HepG2 (cell line): ENCODE results near the gene MCM3AP. TPM values are rescaled to one million over a fixed set of nuclear protein-coding genes. Genes with fewer than 3 reads are reported as not detected.
A peak's percentile ranks its signal among the peaks of the same experiment; 100 is the strongest.

Experiments
- AHR ChIP-seq: IDR thresholded peaks from 2 replicates; pipeline ENCODE4 v1.6.1; 2018; ENCODE audit warnings: missing genetic modification reagents, missing compliant biosample characterization
- ATRX ChIP-seq: sonication (generic); formaldehyde crosslinking; IDR thresholded peaks from 2 replicates; pipeline ENCODE4 v1.4.0; 2020; ENCODE audit warnings: missing genetic modification reagents, borderline replicate concordance
- CBX5 ChIP-seq: sonication (generic); formaldehyde crosslinking; IDR thresholded peaks from 2 replicates; pipeline ENCODE4 v1.4.0; 2020; ENCODE audit warnings: missing genetic modification reagents, borderline replicate concordance
- GATA4 ChIP-seq: sonication (generic); IDR thresholded peaks from 2 replicates; pipeline ENCODE4 v1.6.1; 2016; ENCODE audit warnings: antibody characterized with exemption, low read depth, borderline replicate concordance
- NR3C1 ChIP-seq: sonication (generic); formaldehyde crosslinking; IDR thresholded peaks from 2 replicates; pipeline ENCODE4 v1.4.0; 2020; ENCODE audit warnings: missing genetic modification reagents
- PRPF4 ChIP-seq: fragments of 200-400 bp; formaldehyde crosslinking; IDR thresholded peaks from 2 replicates; pipeline ENCODE4 v1.6.1; 2016; ENCODE audit warnings: low read length, low read depth; ENCODE audit not compliant: poor library complexity, severe bottlenecking
- SALL2 ChIP-seq: sonication (generic); formaldehyde crosslinking; IDR thresholded peaks from 2 replicates; pipeline ENCODE4 v1.8.1; 2023; ENCODE audit warnings: mild to moderate bottlenecking, missing genetic modification reagents, inconsistent platforms
- SIX4 ChIP-seq: sonication (generic); formaldehyde crosslinking; IDR thresholded peaks from 2 replicates; pipeline ENCODE4 v1.4.0; 2020; ENCODE audit warnings: missing genetic modification reagents
- TGIF2 ChIP-seq: IDR thresholded peaks from 2 replicates; pipeline ENCODE4 v1.6.1; 2016; ENCODE audit warnings: control low read depth, missing compliant biosample characterization
- ZBTB42 ChIP-seq: sonication (generic); formaldehyde crosslinking; IDR thresholded peaks from 2 replicates; pipeline ENCODE4 v1.5.0; 2020; ENCODE audit warnings: mild to moderate bottlenecking, missing genetic modification reagents
- ZNF274 ChIP-seq: sonication (generic); formaldehyde crosslinking; IDR thresholded peaks from 2 replicates; pipeline ENCODE4 v1.5.1; 2020; ENCODE audit warnings: mild to moderate bottlenecking, missing genetic modification reagents
- ZNF451 ChIP-seq: sonication (generic); formaldehyde crosslinking; IDR thresholded peaks from 2 replicates; pipeline ENCODE4 v1.5.0; 2020; ENCODE audit warnings: mild to moderate bottlenecking, missing genetic modification reagents
- ZNF747 ChIP-seq: sonication (generic); formaldehyde crosslinking; IDR thresholded peaks from 2 replicates; pipeline ENCODE4 v1.8.1; 2023; ENCODE audit warnings: missing genetic modification reagents, mild to moderate bottlenecking, borderline replicate concordance
- ZNF792 ChIP-seq: IDR thresholded peaks from 2 replicates; pipeline ENCODE4 v1.6.1; 2016
- polyA plus RNA-seq, 8 experiments: library from polyadenylated mRNA; depleted of rRNA in 3 of 8; stranded (reverse) in 7 of 8; unstranded in 1 of 8; fragments of >200 nt; fragmentation: Illumina TruSeq in 4 of 8; extraction: Trizol in 4 of 8; gene quantifications; 2 replicates each; pipeline versions ENCODE4 v1.2.1 to v1.2.3, GENCODE V29; 2011 to 2016; ENCODE audit warnings: low read depth in 4 of 8, missing spikeins in 1 of 8, mixed read lengths in 1 of 8; ENCODE audit not compliant: insufficient read depth in 1 of 8
- total RNA-seq, 5 experiments: library from RNA; depleted of rRNA; stranded (reverse); fragments of >200 nt; fragmentation: Illumina TruSeq; extraction: Trizol; gene quantifications; 2 replicates each; pipeline ENCODE4 v1.2.3, GENCODE V29; 2016; ENCODE audit warnings: low read depth in 1 of 5
- TF ChIP-seq, protein P1 (sequence below), 2 experiments: sonication (generic) in 1 of 2; formaldehyde crosslinking in 1 of 2; IDR thresholded peaks; 2 replicates each; pipeline versions ENCODE4 v1.4.0 to v1.6.1; 2016 to 2020; ENCODE audit warnings: borderline replicate concordance in 1 of 2, low read depth in 1 of 2, mild to moderate bottlenecking in 1 of 2, missing genetic modification reagents in 1 of 2
- TF ChIP-seq, protein P2 (sequence below): sonication (generic); formaldehyde crosslinking; IDR thresholded peaks from 2 replicates; pipeline ENCODE4 v1.8.1; 2023; ENCODE audit warnings: mild to moderate bottlenecking, moderate library complexity, missing genetic modification reagents
- TF ChIP-seq, protein P3 (sequence below): sonication (generic); formaldehyde crosslinking; IDR thresholded peaks from 2 replicates; pipeline ENCODE4 v1.4.0; 2020; ENCODE audit warnings: missing genetic modification reagents, borderline replicate concordance

MCM3AP gene
- total and polyA plus RNA-seq, 2 of the 13 experiments (the other 11 are each of a cell fraction or from before 2014, with no cell fraction given): 27.0 to 54.7 TPM

DNA sequence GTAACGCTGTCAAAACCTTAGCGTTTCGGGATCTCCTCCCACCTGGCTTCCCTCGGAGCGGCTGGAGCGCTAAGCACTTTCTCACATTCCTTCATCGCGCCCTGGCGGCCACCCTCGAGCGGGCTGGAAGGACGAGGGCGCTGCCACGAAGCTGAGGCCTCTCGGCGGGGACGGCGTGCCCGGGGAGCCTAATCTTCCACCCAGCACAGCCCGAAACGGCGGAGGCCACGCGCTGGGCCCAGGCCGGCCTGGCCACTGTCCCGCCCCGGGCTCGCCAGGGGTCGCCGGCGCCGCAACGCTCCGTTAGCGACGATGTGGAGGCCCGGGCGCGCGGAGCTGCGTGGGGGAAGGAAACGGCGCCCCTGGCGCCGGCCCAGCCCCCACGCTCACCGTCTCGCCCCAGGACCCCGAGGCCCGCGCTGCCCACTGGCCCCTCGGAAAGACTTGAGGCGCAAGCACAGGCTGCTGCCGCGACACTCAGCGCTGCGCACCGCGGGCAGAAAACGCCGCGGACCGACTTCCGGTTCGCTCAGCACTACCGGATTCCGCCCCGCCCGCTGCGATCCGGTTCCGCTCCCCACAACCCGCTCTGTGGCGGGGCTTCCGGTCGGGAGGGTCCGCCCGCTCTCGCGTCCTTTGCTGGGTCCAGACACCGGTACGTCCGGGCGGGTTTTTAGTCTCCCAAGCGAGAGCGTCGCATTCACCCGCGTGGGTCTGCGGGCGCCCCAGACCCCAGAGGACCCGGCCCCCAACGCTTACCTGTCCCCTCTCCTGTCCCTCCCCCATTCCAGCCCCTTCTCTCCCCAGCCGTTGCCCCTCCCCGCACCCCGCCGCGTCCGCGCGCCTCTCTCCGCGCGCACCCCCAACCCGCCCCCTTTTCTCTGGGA lies 593 bp upstream of the MCM3AP start, which contains the start of gene YBEY (continued):
- TF ChIP-seq ZNF274 (CRISPR knock-in tag) (peak; percentile 93), GATA4 (no peak; the same call in 1 of the 2 replicates), SALL2 (peak; percentile 91), ZNF747 (CRISPR knock-in tag) (no peak), TGIF2 (CRISPR knock-in tag) (0 out of 2 replicates have a peak, but pooled peaks have one; percentile 29), ATRX (CRISPR knock-in tag) (no peak), SIX4 (CRISPR knock-in tag) (no peak), CBX5 (no peak; the same call in none of the 2 replicates), ZNF451 (CRISPR knock-in tag) (peak; percentile 93), PRPF4 (no peak), NR3C1 (CRISPR knock-in tag) (no peak), AHR (CRISPR knock-in tag) (peak; percentile 55; the same call in 1 of the 2 replicates), ZNF792 (CRISPR knock-in tag) (0 out of 2 replicates have a peak, but pooled peaks have one; percentile 53), ZBTB42 (CRISPR knock-in tag) (0 out of 2 replicates have a peak, but pooled peaks have one; percentile 18)
- TF ChIP-seq, protein P1, sequence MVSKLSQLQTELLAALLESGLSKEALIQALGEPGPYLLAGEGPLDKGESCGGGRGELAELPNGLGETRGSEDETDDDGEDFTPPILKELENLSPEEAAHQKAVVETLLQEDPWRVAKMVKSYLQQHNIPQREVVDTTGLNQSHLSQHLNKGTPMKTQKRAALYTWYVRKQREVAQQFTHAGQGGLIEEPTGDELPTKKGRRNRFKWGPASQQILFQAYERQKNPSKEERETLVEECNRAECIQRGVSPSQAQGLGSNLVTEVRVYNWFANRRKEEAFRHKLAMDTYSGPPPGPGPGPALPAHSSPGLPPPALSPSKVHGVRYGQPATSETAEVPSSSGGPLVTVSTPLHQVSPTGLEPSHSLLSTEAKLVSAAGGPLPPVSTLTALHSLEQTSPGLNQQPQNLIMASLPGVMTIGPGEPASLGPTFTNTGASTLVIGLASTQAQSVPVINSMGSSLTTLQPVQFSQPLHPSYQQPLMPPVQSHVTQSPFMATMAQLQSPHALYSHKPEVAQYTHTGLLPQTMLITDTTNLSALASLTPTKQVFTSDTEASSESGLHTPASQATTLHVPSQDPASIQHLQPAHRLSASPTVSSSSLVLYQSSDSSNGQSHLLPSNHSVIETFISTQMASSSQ (IDR thresholded peaks at IDR 0.05; ENCODE audit: low read depth): no peak
- TF ChIP-seq, protein P1 (CRISPR knock-in tag; IDR thresholded peaks at IDR 0.05; ENCODE audit: borderline replicate concordance): peak; percentile 63; the same call in 1 of the 2 replicates
- TF ChIP-seq, protein P2, sequence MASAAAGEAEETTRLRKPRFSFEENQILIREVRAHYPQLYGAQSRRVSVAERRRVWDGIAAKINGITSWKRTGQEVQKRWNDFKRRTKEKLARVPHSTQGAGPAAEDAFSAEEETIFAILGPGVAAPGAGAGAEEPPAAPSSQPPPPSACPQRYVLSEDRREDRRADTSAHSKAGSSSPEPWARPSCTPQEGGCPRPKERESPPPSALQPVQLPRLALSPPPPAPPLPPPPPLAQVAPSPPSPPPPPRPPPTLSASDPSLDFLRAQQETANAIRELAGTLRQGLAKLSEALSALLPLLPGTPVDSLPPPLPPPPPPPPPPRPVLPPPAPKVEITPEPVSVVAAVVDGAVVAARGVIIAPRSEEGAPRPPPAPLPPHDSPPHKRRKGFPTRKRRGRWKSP (CRISPR knock-in tag): peak; percentile 97
- TF ChIP-seq, protein P3, sequence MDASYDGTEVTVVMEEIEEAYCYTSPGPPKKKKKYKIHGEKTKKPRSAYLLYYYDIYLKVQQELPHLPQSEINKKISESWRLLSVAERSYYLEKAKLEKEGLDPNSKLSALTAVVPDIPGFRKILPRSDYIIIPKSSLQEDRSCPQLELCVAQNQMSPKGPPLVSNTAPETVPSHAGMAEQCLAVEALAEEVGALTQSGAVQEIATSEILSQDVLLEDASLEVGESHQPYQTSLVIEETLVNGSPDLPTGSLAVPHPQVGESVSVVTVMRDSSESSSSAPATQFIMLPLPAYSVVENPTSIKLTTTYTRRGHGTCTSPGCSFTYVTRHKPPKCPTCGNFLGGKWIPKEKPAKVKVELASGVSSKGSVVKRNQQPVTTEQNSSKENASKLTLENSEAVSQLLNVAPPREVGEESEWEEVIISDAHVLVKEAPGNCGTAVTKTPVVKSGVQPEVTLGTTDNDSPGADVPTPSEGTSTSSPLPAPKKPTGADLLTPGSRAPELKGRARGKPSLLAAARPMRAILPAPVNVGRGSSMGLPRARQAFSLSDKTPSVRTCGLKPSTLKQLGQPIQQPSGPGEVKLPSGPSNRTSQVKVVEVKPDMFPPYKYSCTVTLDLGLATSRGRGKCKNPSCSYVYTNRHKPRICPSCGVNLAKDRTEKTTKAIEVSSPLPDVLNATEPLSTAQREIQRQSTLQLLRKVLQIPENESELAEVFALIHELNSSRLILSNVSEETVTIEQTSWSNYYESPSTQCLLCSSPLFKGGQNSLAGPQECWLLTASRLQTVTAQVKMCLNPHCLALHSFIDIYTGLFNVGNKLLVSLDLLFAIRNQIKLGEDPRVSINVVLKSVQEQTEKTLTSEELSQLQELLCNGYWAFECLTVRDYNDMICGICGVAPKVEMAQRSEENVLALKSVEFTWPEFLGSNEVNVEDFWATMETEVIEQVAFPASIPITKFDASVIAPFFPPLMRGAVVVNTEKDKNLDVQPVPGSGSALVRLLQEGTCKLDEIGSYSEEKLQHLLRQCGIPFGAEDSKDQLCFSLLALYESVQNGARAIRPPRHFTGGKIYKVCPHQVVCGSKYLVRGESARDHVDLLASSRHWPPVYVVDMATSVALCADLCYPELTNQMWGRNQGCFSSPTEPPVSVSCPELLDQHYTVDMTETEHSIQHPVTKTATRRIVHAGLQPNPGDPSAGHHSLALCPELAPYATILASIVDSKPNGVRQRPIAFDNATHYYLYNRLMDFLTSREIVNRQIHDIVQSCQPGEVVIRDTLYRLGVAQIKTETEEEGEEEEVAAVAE (CRISPR knock-in tag): no peak
